DOHH2 (cell line): Measurements from ENCODE around the gene ALG11.

Experiments used
- EZH2phosphoT487 ChIP-seq: fragments of 200-600 bp; sonication (generic); IDR thresholded peaks from 2 replicates; pipeline ENCODE4 v1.6.1; 2017; ENCODE audit warnings: borderline replicate concordance, mild to moderate bottlenecking, antibody characterized with exemption, low read length, moderate library complexity, mixed read lengths
- TF ChIP-seq, protein P1 (sequence below): fragments of 200-600 bp; sonication (generic); IDR thresholded peaks from one replicate; pipeline ENCODE4 v1.5.1; 2014; ENCODE audit warnings: antibody characterized with exemption, mild to moderate bottlenecking, low read depth, low read length; ENCODE audit not compliant: poor library complexity, severe bottlenecking

DNA sequence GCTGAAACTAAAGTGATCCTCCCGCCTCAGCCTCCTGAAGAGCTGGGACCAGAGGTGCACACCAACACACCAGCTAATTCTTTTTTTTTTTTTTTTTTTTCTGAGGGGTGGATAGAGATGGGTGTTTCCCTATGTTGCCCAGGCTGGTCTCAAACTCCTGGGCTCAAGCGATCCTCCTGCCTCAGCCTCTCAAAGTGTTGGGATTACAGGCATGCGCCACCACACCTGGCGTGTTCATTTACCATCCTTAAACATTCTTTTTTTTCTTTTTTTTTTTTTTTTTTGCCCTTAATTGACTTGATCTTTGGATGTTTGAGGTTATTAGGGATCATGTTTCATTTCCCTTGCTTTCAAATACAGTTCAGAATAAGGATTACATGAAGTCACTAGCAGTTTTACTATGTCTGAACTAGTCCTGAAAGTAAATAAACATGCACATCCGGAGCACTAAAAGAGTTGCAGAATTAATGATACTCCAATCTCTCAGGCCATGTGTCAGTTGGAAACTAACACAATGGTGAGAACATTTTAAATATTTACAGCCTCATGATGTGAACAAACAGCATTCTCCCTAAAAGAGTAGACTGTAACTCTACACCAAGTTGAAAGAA, 22.5 kb downstream of the ALG11 start:
- TF ChIP-seq, protein P1, sequence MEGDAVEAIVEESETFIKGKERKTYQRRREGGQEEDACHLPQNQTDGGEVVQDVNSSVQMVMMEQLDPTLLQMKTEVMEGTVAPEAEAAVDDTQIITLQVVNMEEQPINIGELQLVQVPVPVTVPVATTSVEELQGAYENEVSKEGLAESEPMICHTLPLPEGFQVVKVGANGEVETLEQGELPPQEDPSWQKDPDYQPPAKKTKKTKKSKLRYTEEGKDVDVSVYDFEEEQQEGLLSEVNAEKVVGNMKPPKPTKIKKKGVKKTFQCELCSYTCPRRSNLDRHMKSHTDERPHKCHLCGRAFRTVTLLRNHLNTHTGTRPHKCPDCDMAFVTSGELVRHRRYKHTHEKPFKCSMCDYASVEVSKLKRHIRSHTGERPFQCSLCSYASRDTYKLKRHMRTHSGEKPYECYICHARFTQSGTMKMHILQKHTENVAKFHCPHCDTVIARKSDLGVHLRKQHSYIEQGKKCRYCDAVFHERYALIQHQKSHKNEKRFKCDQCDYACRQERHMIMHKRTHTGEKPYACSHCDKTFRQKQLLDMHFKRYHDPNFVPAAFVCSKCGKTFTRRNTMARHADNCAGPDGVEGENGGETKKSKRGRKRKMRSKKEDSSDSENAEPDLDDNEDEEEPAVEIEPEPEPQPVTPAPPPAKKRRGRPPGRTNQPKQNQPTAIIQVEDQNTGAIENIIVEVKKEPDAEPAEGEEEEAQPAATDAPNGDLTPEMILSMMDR = no peak
- no peak for TF ChIP-seq EZH2phosphoT487
